K562 (cell line): Measurements from ENCODE around the gene CDAN1. TPM values are rescaled to one million over a fixed set of nuclear protein-coding genes. Genes with fewer than 3 reads are reported as not detected.

Experiments
- BRCA1 ChIP-seq, 2 experiments: fragments of 450-650 bp in 1 of 2; sonication (generic) in 1 of 2; formaldehyde crosslinking in 1 of 2; IDR thresholded peaks; 2 replicates each; pipeline versions ENCODE4 v1.5.0 to v1.6.1; 2017 to 2020; ENCODE audit warnings: mild to moderate bottlenecking in 1 of 2, missing genetic modification reagents in 1 of 2
- FOXM1 ChIP-seq, 2 experiments: fragments of 450-650 bp in 1 of 2; sonication (generic) in 1 of 2; formaldehyde crosslinking in 1 of 2; IDR thresholded peaks; 2 replicates each; pipeline versions ENCODE4 v1.6.1 to v1.9.0; 2017 to 2022; ENCODE audit warnings: low read depth in 2 of 2, mild to moderate bottlenecking in 2 of 2, missing genetic modification reagents in 1 of 2, moderate library complexity in 1 of 2
- SMARCC2 ChIP-seq: fragments of 450-650 bp; IDR thresholded peaks from 2 replicates; pipeline ENCODE4 v1.6.1; 2017; ENCODE audit warnings: antibody characterized with exemption, moderate library complexity, mild to moderate bottlenecking, low read depth
- TAF9B ChIP-seq: fragments of 450-650 bp; IDR thresholded peaks from 2 replicates; pipeline ENCODE4 v1.6.1; 2018; ENCODE audit warnings: mild to moderate bottlenecking; ENCODE audit not compliant: partially characterized antibody
- polyA plus RNA-seq, 8 experiments: library from polyadenylated mRNA; depleted of rRNA in 4 of 8; stranded (reverse) in 5 of 8; unstranded in 3 of 8; fragments of >200 nt; fragmentation: Nextera tagmentation in 2 of 8; fragmentation: Illumina TruSeq in 1 of 8; extraction: Ambion mirVana in 2 of 8; extraction: Trizol in 1 of 8; gene quantifications; 2 replicates each; pipeline versions ENCODE4 v1.2.1 to v1.2.3, GENCODE V29; 2011 to 2014; ENCODE audit warnings: inconsistent platforms in 1 of 8, missing spikeins in 1 of 8
- total RNA-seq, 7 experiments: library from RNA; depleted of rRNA in 6 of 7; stranded (reverse); fragments of >200 nt in 6 of 7; fragmentation: Illumina TruSeq in 2 of 7; extraction: Trizol in 2 of 7; gene quantifications; 2 replicates each; pipeline versions ENCODE4 v1.2.1 to v1.2.3, GENCODE V29; 2011 to 2021; ENCODE audit warnings: low replicate concordance in 1 of 7
- TF ChIP-seq, protein P1 (sequence below): fragments of 250-450 bp; sonication (Bioruptor Pico); IDR thresholded peaks from 2 replicates; pipeline ENCODE4 v1.4.0; 2020; ENCODE audit warnings: mild to moderate bottlenecking, moderate library complexity
- TF ChIP-seq, protein P2 (sequence below): fragments of 250-450 bp; sonication (Bioruptor Pico); IDR thresholded peaks from 2 replicates; pipeline ENCODE4 v1.4.0; 2020; ENCODE audit warnings: mild to moderate bottlenecking, moderate library complexity
- TF ChIP-seq, protein P3 (sequence below): fragments of 450-650 bp; formaldehyde crosslinking; IDR thresholded peaks from 2 replicates; pipeline ENCODE4 v1.4.0; 2020; ENCODE audit warnings: mild to moderate bottlenecking, mixed read lengths
- TF ChIP-seq, protein P4 (sequence below): fragments of 250-450 bp; sonication (Bioruptor Pico); IDR thresholded peaks from 2 replicates; pipeline ENCODE4 v1.8.0; 2022; ENCODE audit warnings: inconsistent platforms, mild to moderate bottlenecking, moderate library complexity, borderline replicate concordance
- TF ChIP-seq, protein P5 (sequence below): fragments of 250-450 bp; sonication (Bioruptor Pico); IDR thresholded peaks from 2 replicates; pipeline ENCODE4 v1.5.0; 2022; ENCODE audit warnings: mild to moderate bottlenecking
- TF ChIP-seq, protein P6 (sequence below): sonication (generic); formaldehyde crosslinking; IDR thresholded peaks from 2 replicates; pipeline ENCODE4 v1.8.0; 2023; ENCODE audit warnings: mild to moderate bottlenecking, missing genetic modification reagents

Gene CDAN1
- total and polyA plus RNA-seq, 9 of the 15 experiments (the other 6 are each of a cell fraction or from before 2014, with no cell fraction given): 1.6 to 34.4 (median 13.8) TPM

DNA sequence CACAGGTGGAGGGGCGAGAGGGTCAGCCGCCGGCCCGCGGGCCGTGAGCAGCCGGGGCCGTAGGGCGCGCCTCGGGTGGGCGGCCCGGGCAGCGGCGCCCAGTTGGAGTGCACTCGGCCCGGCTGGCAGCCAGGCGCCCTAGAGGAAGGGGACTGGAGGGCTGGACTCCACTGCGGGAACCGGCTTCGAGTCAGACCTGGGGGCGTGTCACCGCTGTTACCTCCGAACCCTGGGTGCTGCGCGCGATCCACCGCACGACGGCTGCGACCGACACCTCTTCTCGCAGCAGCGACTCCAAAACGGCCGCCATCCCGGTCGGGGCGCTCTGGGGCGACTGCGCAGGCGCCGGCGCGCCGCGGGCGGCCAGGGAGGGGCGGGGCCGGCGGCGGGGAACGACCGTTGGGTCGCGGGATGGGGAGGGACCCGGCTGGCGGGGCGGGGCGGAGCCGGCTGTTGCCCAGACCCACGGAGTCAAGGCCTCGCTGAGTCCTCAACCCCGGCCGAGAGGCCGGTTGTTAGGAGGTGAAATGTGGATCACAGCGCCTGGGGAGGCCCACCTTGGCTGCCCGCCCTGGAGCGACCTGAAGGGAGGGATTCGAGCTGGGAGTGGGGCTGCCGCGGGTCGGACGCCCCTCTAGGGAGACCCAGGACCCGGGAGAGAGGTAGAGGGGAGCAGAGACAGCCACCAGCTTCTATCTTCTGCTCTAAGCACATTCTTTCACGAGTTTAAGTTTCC lies at the start of gene CDAN1 (continued):
- TF ChIP-seq, protein P1, sequence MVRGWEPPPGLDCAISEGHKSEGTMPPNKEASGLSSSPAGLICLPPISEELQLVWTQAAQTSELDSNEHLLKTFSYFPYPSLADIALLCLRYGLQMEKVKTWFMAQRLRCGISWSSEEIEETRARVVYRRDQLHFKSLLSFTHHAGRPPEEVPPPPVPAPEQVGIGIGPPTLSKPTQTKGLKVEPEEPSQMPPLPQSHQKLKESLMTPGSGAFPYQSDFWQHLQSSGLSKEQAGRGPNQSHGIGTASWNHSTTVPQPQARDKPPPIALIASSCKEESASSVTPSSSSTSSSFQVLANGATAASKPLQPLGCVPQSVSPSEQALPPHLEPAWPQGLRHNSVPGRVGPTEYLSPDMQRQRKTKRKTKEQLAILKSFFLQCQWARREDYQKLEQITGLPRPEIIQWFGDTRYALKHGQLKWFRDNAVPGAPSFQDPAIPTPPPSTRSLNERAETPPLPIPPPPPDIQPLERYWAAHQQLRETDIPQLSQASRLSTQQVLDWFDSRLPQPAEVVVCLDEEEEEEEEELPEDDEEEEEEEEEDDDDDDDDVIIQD (CRISPR knock-in tag): no peak
- TF ChIP-seq, protein P2, sequence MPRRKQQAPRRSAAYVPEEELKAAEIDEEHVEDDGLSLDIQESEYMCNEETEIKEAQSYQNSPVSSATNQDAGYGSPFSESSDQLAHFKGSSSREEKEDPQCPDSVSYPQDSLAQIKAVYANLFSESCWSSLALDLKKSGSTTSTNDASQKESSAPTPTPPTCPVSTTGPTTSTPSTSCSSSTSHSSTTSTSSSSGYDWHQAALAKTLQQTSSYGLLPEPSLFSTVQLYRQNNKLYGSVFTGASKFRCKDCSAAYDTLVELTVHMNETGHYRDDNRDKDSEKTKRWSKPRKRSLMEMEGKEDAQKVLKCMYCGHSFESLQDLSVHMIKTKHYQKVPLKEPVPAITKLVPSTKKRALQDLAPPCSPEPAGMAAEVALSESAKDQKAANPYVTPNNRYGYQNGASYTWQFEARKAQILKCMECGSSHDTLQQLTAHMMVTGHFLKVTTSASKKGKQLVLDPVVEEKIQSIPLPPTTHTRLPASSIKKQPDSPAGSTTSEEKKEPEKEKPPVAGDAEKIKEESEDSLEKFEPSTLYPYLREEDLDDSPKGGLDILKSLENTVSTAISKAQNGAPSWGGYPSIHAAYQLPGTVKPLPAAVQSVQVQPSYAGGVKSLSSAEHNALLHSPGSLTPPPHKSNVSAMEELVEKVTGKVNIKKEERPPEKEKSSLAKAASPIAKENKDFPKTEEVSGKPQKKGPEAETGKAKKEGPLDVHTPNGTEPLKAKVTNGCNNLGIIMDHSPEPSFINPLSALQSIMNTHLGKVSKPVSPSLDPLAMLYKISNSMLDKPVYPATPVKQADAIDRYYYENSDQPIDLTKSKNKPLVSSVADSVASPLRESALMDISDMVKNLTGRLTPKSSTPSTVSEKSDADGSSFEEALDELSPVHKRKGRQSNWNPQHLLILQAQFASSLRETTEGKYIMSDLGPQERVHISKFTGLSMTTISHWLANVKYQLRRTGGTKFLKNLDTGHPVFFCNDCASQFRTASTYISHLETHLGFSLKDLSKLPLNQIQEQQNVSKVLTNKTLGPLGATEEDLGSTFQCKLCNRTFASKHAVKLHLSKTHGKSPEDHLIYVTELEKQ (CRISPR knock-in tag): no peak
- TF ChIP-seq FOXM1 (IDR thresholded peaks at IDR 0.05; ENCODE audit: low read depth) (no peak), FOXM1 (CRISPR knock-in tag; IDR thresholded peaks at IDR 0.05; ENCODE audit: low read depth) (no peak), BRCA1 (IDR thresholded peaks at IDR 0.05) (no peak), BRCA1 (CRISPR knock-in tag; IDR thresholded peaks at IDR 0.05) (no peak), SMARCC2 (no peak), TAF9B (no peak)
- TF ChIP-seq, protein P3, sequence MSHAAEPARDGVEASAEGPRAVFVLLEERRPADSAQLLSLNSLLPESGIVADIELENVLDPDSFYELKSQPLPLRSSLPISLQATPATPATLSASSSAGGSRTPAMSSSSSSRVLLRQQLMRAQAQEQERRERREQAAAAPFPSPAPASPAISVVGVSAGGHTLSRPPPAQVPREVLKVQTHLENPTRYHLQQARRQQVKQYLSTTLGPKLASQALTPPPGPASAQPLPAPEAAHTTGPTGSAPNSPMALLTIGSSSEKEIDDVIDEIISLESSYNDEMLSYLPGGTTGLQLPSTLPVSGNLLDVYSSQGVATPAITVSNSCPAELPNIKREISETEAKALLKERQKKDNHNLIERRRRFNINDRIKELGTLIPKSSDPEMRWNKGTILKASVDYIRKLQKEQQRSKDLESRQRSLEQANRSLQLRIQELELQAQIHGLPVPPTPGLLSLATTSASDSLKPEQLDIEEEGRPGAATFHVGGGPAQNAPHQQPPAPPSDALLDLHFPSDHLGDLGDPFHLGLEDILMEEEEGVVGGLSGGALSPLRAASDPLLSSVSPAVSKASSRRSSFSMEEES: no peak
- TF ChIP-seq, protein P4, sequence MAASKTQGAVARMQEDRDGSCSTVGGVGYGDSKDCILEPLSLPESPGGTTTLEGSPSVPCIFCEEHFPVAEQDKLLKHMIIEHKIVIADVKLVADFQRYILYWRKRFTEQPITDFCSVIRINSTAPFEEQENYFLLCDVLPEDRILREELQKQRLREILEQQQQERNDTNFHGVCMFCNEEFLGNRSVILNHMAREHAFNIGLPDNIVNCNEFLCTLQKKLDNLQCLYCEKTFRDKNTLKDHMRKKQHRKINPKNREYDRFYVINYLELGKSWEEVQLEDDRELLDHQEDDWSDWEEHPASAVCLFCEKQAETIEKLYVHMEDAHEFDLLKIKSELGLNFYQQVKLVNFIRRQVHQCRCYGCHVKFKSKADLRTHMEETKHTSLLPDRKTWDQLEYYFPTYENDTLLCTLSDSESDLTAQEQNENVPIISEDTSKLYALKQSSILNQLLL (CRISPR knock-in tag): no peak
- TF ChIP-seq, protein P5, sequence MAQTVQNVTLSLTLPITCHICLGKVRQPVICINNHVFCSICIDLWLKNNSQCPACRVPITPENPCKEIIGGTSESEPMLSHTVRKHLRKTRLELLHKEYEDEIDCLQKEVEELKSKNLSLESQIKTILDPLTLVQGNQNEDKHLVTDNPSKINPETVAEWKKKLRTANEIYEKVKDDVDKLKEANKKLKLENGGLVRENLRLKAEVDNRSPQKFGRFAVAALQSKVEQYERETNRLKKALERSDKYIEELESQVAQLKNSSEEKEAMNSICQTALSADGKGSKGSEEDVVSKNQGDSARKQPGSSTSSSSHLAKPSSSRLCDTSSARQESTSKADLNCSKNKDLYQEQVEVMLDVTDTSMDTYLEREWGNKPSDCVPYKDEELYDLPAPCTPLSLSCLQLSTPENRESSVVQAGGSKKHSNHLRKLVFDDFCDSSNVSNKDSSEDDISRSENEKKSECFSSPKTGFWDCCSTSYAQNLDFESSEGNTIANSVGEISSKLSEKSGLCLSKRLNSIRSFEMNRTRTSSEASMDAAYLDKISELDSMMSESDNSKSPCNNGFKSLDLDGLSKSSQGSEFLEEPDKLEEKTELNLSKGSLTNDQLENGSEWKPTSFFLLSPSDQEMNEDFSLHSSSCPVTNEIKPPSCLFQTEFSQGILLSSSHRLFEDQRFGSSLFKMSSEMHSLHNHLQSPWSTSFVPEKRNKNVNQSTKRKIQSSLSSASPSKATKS (CRISPR knock-in tag): no peak
- TF ChIP-seq, protein P6, sequence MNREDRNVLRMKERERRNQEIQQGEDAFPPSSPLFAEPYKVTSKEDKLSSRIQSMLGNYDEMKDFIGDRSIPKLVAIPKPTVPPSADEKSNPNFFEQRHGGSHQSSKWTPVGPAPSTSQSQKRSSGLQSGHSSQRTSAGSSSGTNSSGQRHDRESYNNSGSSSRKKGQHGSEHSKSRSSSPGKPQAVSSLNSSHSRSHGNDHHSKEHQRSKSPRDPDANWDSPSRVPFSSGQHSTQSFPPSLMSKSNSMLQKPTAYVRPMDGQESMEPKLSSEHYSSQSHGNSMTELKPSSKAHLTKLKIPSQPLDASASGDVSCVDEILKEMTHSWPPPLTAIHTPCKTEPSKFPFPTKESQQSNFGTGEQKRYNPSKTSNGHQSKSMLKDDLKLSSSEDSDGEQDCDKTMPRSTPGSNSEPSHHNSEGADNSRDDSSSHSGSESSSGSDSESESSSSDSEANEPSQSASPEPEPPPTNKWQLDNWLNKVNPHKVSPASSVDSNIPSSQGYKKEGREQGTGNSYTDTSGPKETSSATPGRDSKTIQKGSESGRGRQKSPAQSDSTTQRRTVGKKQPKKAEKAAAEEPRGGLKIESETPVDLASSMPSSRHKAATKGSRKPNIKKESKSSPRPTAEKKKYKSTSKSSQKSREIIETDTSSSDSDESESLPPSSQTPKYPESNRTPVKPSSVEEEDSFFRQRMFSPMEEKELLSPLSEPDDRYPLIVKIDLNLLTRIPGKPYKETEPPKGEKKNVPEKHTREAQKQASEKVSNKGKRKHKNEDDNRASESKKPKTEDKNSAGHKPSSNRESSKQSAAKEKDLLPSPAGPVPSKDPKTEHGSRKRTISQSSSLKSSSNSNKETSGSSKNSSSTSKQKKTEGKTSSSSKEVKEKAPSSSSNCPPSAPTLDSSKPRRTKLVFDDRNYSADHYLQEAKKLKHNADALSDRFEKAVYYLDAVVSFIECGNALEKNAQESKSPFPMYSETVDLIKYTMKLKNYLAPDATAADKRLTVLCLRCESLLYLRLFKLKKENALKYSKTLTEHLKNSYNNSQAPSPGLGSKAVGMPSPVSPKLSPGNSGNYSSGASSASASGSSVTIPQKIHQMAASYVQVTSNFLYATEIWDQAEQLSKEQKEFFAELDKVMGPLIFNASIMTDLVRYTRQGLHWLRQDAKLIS (CRISPR knock-in tag): no peak
